H9 (cell line): Measurements from ENCODE around the gene FBN2. TPM values are rescaled to one million over a fixed set of nuclear protein-coding genes. Genes with fewer than 3 reads are reported as not detected.

Experiments
- DNase-seq: peaks from one replicate; pipeline ENCODE4 v3.0.0-alpha.2; 2017
- H2AFZ ChIP-seq: one replicate; pipeline ENCODE4 v1.6.1; 2013; ENCODE audit warnings: mild to moderate bottlenecking, low read length, control low read depth, moderate library complexity
- H2AK5ac ChIP-seq: 2 replicates; pipeline ENCODE4 v1.6.1; 2013; ENCODE audit warnings: low read length, control low read depth, mixed read lengths; ENCODE audit not compliant: insufficient read length
- H2BK120ac ChIP-seq: one replicate; pipeline ENCODE4 v1.6.1; 2013; ENCODE audit warnings: low read depth, mild to moderate bottlenecking, low read length, control low read depth, inconsistent platforms; ENCODE audit not compliant: poor library complexity, severe bottlenecking
- H2BK12ac ChIP-seq: 2 replicates; pipeline ENCODE4 v1.6.1; 2013; ENCODE audit warnings: low read length, control low read depth, mixed read lengths, low read depth; ENCODE audit not compliant: insufficient read length
- H2BK15ac ChIP-seq: 2 replicates; pipeline ENCODE4 v1.6.1; 2013; ENCODE audit warnings: low read depth, low read length, control low read depth
- H2BK20ac ChIP-seq: one replicate; pipeline ENCODE4 v1.6.1; 2013; ENCODE audit warnings: low read depth, mild to moderate bottlenecking, low read length, control low read depth, inconsistent platforms; ENCODE audit not compliant: poor library complexity, severe bottlenecking
- H2BK5ac ChIP-seq: 2 replicates; pipeline ENCODE4 v1.6.1; 2013; ENCODE audit warnings: low read length, control low read depth, mixed read lengths; ENCODE audit not compliant: insufficient read length
- H3K14ac ChIP-seq: 2 replicates; pipeline ENCODE4 v1.6.1; 2013; ENCODE audit warnings: low read length, control low read depth; ENCODE audit not compliant: insufficient read depth
- H3K18ac ChIP-seq: 2 replicates; pipeline ENCODE4 v1.6.1; 2013; ENCODE audit warnings: low read depth, mild to moderate bottlenecking, mixed read lengths, low read length, control low read depth; ENCODE audit not compliant: insufficient read length
- H3K23ac ChIP-seq: 2 replicates; pipeline ENCODE4 v1.6.1; 2013; ENCODE audit warnings: low read length, control low read depth, mixed read lengths, low read depth; ENCODE audit not compliant: insufficient read length
- H3K23me2 ChIP-seq: 2 replicates; pipeline ENCODE4 v1.6.1; 2013; ENCODE audit warnings: low read depth, mild to moderate bottlenecking, mixed read lengths, low read length, control low read depth; ENCODE audit not compliant: insufficient read length, poor library complexity, severe bottlenecking
- H3K27ac ChIP-seq: 2 replicates; pipeline ENCODE4 v1.5.1; 2013; ENCODE audit warnings: low read length, control low read depth, mixed read lengths, low read depth; ENCODE audit not compliant: insufficient read length
- H3K27me3 ChIP-seq: 2 replicates; pipeline ENCODE4 v1.6.1; 2013; ENCODE audit warnings: low read length, control low read depth, inconsistent platforms; ENCODE audit not compliant: insufficient read depth
- H3K4ac ChIP-seq: 2 replicates; pipeline ENCODE4 v1.6.1; 2013; ENCODE audit warnings: low read depth, mild to moderate bottlenecking, control low read depth, inconsistent platforms, low read length, moderate library complexity
- H3K4me1 ChIP-seq: 2 replicates; pipeline ENCODE4 v1.6.1; 2013; ENCODE audit warnings: low read length, control low read depth, inconsistent platforms; ENCODE audit not compliant: insufficient read depth
- H3K4me2 ChIP-seq: 2 replicates; pipeline ENCODE4 v1.6.1; 2013; ENCODE audit warnings: low read length, control low read depth, mixed read lengths; ENCODE audit not compliant: insufficient read length, insufficient read depth
- H3K56ac ChIP-seq: 2 replicates; pipeline ENCODE4 v1.6.1; 2013; ENCODE audit warnings: low read depth, mild to moderate bottlenecking, mixed read lengths, low read length, control low read depth; ENCODE audit not compliant: insufficient read length
- H3K79me1 ChIP-seq: 2 replicates; pipeline ENCODE4 v1.6.1; 2013; ENCODE audit warnings: low read depth, mild to moderate bottlenecking, moderate library complexity, low read length, control low read depth, inconsistent platforms; ENCODE audit not compliant: insufficient read depth, poor library complexity, severe bottlenecking
- H3K79me2 ChIP-seq: 2 replicates; pipeline ENCODE4 v1.6.1; 2013; ENCODE audit warnings: low read length, control low read depth, inconsistent platforms; ENCODE audit not compliant: insufficient read depth
- H3K9ac ChIP-seq: 2 replicates; pipeline ENCODE4 v1.6.1; 2013; ENCODE audit warnings: low read length, control low read depth, mixed read lengths; ENCODE audit not compliant: insufficient read length; ENCODE audit errors: extremely low read depth
- H3K9me3 ChIP-seq: one replicate; pipeline ENCODE4 v1.6.1; 2013; ENCODE audit warnings: low read depth, low read length, inconsistent platforms; ENCODE audit not compliant: control insufficient read depth
- H3T11ph ChIP-seq: one replicate; pipeline ENCODE4 v1.6.1; 2013; ENCODE audit warnings: mild to moderate bottlenecking, low read length, control low read depth, inconsistent platforms
- H4K20me1 ChIP-seq: one replicate; pipeline ENCODE4 v1.6.1; 2013; ENCODE audit not compliant: control insufficient read depth, insufficient read length, insufficient read depth
- H4K5ac ChIP-seq: 2 replicates; pipeline ENCODE4 v1.6.1; 2013; ENCODE audit warnings: low read depth, mild to moderate bottlenecking, mixed read lengths, low read length, control low read depth; ENCODE audit not compliant: insufficient read length
- H4K8ac ChIP-seq: replicated peaks from 2 replicates; pipeline ENCODE4 v1.6.1; 2013; ENCODE audit warnings: low read length, control low read depth, mixed read lengths, low read depth; ENCODE audit not compliant: insufficient read length
- H4K91ac ChIP-seq: 2 replicates; pipeline ENCODE4 v1.6.1; 2013; ENCODE audit warnings: low read depth, mild to moderate bottlenecking, moderate library complexity, mixed read lengths, low read length, control low read depth; ENCODE audit not compliant: insufficient read length
- H3K27ac Mint-ChIP-seq, 3 experiments: 2 replicates in 2 of 3; 3 replicates in 1 of 3; pipeline ENCODE4 v1.8.0; 2020 to 2021; ENCODE audit warnings: mixed read lengths in 3 of 3, mild to moderate bottlenecking in 1 of 3, moderate library complexity in 1 of 3
- H3K27me3 Mint-ChIP-seq: 2 replicates; pipeline ENCODE4 v1.8.0; 2021; ENCODE audit warnings: low read depth, mild to moderate bottlenecking, moderate library complexity, mixed read lengths
- H3K36me3 Mint-ChIP-seq, 3 experiments: 2 replicates in 2 of 3; 3 replicates in 1 of 3; pipeline ENCODE4 v1.8.0; 2020 to 2021; ENCODE audit warnings: low read depth in 3 of 3, mixed read lengths in 3 of 3; ENCODE audit not compliant: insufficient read depth in 1 of 3
- H3K4me1 Mint-ChIP-seq, 2 experiments: 2 replicates each; pipeline ENCODE4 v1.8.0; 2020; ENCODE audit warnings: mixed read lengths in 2 of 2
- H3K4me3 Mint-ChIP-seq, 2 experiments: 2 replicates in 1 of 2; 3 replicates in 1 of 2; pipeline ENCODE4 v1.8.0; 2020 to 2021; ENCODE audit warnings: mild to moderate bottlenecking in 2 of 2, mixed read lengths in 2 of 2, moderate library complexity in 1 of 2
- H3K9me3 Mint-ChIP-seq, 2 experiments: 2 replicates in 1 of 2; 3 replicates in 1 of 2; pipeline ENCODE4 v1.8.0; 2020; ENCODE audit warnings: mild to moderate bottlenecking in 2 of 2, mixed read lengths in 2 of 2, moderate library complexity in 1 of 2
- CTCF ChIP-seq: fragments of 200-600 bp; sonication (generic); conservative IDR thresholded peaks from 3 replicates; pipeline ENCODE4 v1.8.0; 2021; ENCODE audit warnings: antibody characterized with exemption, mild to moderate bottlenecking
- WGBS: extraction: QIAGEN DNeasy Blood & Tissue Kit; methylation state at CpG from one replicate; pipeline ENCODE4 v1.1.7; 2013; ENCODE audit warnings: missing lambda C conversion rate, low lambda C conversion rate, mixed read lengths; ENCODE audit not compliant: insufficient read length; ENCODE audit errors: extremely low coverage; 5-methylcytosine and 5-hydroxymethylcytosine counted together
- total RNA-seq: library from RNA; stranded (reverse); gene quantifications from 2 replicates; pipeline ENCODE4 v1.2.1, GENCODE V29; 2021

Gene FBN2
- total RNA-seq, 1 experiment from 2014 or later, result 8.3 TPM

- H2BK120ac ChIP-seq, result no peak overlapping the region
- no peak overlapping the region for H3K4me3 Mint-ChIP-seq
- H3K79me2 ChIP-seq, result no peaks in the 10 kb centered on the region
- no peak overlapping the region for H2BK20ac ChIP-seq
- H3K4me1 ChIP-seq, result no peaks in the 10 kb centered on the region
- no peaks in the 10 kb centered on the region for H3K9me3 ChIP-seq
- H3T11ph ChIP-seq, result no peak overlapping the region
- no peak overlapping the region for H2AK5ac ChIP-seq
- H3K79me1 ChIP-seq, result no peaks in the 10 kb centered on the region
- H3K27ac ChIP-seq, result no peak overlapping the region
- H3K9me3 Mint-ChIP-seq, result peaks cover 0 to 2% of the 10 kb centered on the region in 2 experiments; a peak in 1 of 5 replicates
- no peak overlapping the region for H3K56ac ChIP-seq
- no peak overlapping the region for H2BK12ac ChIP-seq
- no peak overlapping the region for H3K9ac ChIP-seq
- H4K20me1 ChIP-seq, result no peaks in the 10 kb centered on the region
- no peak overlapping the region for H3K18ac ChIP-seq
- no peak overlapping the region for H3K23ac ChIP-seq
- H2AFZ ChIP-seq, result no peak overlapping the region
- H3K27me3 ChIP-seq, result no peaks in the 10 kb centered on the region; the same call in 1 of the 2 replicates
- no peaks in the 10 kb centered on the region for H3K23me2 ChIP-seq
- no peak for DNase-seq
- H3K4me2 ChIP-seq, result no peak overlapping the region
- no peak overlapping the region for H4K5ac ChIP-seq
- peaks cover 44% of the 10 kb centered on the region for H3K27me3 Mint-ChIP-seq
- no peak overlapping the region for H2BK15ac ChIP-seq
- no peak for TF ChIP-seq CTCF
- peaks cover 7 to 11% of the 10 kb centered on the region in 2 experiments for H3K4me1 Mint-ChIP-seq
- H4K91ac ChIP-seq, result no peak overlapping the region
- H3K4ac ChIP-seq, result no peak overlapping the region
- H2BK5ac ChIP-seq, result no peak overlapping the region
- no peak overlapping the region; a peak in 1 of 7 replicates for H3K27ac Mint-ChIP-seq
- no peak overlapping the region for H4K8ac ChIP-seq
- H3K14ac ChIP-seq, result no peak overlapping the region
- peaks cover 0 to 5% (median 4%) of the 10 kb centered on the region in 3 experiments; a peak in 5 of 7 replicates for H3K36me3 Mint-ChIP-seq
- WGBS, result no CpG with 5 or more reads among the region's 2 CpGs
Observed at GRCh38 chr5:128384068-128384467, 154.0 kb downstream of the FBN2 start.
